Measurements from ENCODE around the gene CCDC201. TPM values are rescaled to one million over a fixed set of nuclear protein-coding genes. Genes with fewer than 3 reads are reported as not detected.

CCDC201 gene, protein sequence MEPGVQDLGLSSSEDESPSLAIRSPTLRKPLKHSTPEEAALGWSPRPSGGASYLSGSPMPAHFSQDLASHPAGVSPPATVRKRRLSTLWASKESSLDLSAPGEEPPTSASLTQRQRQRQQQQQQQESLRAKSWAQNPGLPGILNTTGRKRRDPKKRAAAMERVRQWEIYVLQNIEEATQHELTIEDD
- not detected for polyA plus RNA-seq (ENCODE audit: insufficient read length in 3 of 3)

DNA sequence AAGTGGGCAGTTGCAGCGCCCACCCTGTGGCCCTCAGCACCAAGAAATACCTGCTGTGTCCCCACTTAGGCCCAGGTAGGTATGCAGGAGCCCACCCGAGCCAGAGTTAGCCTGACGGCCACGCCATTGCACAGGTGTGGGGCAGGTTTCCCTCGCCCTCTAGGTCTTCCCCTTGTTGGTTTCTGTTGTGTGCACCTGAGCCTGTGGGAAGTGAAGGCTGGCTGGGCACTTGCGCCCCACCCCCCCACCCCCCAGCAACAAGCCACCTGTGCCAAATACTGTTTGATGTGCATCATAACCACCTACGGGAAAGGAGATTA is at the start of gene CCDC201:
CCDC201 (minus strand) TSS at position 48 of the 320 bp plus-strand sequence. CDS start 75 bp downstream, outside the sequence.
- DNase-seq (ENCODE audit: low read depth in 3 of 3, low spot score in 2 of 3): no peak

DNA sequence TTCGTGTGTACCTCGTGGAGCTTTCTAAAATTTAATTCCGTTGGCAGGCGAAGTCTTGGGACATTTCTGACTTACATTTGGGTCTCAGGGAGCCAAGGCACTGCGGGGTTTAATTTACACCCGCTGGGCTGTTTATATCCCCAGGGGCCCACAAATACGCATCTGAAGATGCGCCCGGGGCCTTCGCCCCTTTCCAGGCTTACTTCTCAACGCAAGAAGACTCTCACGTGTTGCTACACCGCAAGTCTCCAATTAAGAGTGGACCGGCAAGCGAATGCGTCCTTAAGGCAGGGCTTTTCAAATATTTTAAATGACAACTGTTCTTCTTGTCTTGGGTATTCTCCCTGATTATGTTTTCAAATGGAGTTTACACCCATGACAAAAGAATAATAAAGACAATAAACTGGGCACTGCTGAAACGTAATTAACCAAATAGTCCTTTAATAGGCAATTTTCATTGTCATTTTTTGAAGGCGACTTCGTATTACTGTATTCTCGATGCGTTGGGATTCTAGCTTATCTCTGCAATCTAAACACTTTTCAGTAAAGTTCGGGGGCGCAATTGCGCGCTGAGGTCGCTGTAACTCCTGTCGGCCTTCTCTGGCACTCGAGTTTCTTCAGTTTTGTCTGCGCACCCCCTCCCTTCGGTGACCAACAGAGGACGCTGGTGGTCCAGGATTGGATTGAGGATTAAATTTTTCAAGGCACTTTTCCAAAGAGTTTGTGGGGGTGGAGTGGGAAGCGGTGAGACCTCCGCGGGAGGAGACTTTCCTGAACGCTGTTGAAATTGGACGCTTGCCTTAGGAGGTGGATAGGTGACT is 49.0 kb upstream of the CCDC201 start:
- peak in 2 of 3 donors; percentile 69 to 77 for DNase-seq (ENCODE audit: low read depth in 3 of 3, low spot score in 2 of 3)

DNA sequence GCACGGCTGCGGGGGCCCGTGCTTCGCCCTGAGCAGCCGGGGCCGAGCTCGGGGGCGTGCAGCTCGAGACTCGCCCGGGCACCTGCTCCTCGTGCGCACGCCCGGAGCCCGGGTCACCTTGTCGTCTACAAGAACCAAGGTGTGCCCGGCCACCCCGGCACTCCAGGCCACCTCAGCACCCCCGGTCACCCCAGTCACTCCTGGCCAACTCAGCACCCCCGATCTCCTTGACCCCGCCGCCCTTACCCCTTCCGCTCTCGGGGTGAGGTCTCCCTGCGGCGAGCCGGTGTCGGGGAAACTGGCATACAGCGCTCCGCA is 48.5 kb upstream of the CCDC201 start:
- DNase-seq (ENCODE audit: low read depth in 3 of 3, low spot score in 2 of 3): no peak

DNA sequence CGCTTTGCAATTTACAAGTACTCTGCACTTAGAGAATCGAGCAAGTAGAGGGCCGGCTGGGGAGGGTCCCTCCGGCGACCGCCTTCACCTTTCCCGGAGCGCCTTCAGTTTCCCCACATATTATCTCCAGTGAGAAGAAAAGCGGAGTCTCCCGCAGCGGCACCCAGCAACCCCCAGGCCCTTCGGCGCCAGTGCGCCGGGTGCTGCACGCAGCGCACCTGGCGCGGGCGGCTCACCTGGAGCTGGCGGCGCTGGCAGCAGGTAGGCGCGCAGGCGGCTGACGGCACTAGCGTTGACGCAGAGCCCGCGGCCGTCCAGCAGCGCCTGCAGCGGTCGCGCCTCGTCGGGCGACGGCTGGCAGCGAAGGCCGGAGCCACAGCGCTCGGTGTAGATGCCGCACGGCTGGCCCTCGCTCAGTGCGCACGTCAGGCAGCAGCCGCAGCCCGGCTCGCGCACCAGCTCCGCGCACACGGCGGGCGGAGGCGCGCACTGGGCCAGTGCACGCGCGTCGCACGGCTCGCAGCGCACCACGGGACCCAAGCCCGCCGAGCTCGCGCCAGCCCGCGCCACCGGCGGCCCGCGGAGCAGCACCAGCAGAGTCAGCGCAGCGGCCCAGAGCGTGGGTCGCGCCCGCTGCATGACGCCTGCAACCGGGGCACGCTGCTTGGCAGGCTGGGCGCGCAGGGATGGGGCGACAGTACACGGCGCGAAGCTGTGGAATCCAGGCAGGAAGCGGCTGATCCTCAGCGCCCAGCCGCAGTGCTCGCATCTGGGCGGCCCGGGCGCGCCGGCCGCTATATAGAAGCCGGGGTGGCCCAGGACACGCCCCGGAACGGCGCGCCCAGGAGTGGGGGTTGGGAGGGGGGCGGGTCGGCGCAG is 47.9 kb upstream of the CCDC201 start, which contains the start of gene IGFBP3:
IGFBP3 (minus strand) TSS at position 771 of the 879 bp plus-strand sequence; CDS start at position 639, 132 bp downstream.
- DNase-seq (ENCODE audit: low read depth in 3 of 3, low spot score in 2 of 3): peak in 2 of 3 donors; percentile 31 to 50

DNA sequence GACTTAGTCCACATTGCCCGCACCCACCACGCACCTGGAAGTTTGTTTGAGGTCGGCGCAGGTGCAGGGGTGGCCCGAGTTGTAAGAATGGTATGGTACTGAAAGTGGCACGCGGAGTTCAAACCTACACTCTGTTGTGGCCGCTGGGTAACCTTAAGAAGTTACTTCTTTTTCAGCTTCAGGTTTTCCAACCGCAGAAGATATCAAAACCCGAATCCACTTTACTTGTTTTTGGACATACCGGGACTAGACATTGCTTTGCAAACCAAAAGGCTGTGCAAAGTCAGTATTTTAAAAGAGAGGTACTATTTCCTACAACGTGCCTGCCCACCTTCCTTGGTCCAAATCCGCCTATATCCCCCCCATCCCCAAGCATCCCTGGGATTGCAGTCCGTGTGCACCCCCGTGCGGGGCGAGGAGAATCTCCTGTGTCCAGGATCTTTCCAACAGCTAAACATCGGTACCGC is 47.1 kb upstream of the CCDC201 start:
- no peak for DNase-seq (ENCODE audit: low read depth in 3 of 3, low spot score in 2 of 3)

DNA sequence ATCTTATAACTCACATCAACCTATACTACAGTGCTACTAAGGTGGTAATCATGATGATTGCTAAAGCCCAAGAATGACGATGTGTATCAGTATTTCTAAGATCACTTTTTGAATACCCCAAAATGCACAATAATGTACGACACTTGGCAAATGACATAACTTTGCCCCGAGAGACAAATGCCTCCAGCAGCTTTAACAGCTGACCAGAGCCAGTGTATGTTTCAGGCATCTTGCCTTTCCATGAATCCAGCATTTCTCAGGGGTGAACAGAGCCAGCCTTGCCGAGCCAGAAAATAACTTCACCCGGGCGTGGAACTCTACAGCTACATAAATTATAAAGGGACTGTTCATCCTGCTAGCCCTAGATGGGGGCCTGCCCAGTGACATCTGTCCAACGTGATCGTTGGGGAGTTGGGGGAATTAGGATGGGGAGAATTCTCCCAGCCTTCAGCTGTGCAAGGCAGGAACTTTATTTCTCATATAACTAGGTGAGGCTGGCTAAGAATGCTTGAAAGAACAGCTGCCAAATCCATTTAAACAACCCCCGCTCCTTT is 46.4 kb upstream of the CCDC201 start:
- no peak for DNase-seq (ENCODE audit: low read depth in 3 of 3, low spot score in 2 of 3)

DNA sequence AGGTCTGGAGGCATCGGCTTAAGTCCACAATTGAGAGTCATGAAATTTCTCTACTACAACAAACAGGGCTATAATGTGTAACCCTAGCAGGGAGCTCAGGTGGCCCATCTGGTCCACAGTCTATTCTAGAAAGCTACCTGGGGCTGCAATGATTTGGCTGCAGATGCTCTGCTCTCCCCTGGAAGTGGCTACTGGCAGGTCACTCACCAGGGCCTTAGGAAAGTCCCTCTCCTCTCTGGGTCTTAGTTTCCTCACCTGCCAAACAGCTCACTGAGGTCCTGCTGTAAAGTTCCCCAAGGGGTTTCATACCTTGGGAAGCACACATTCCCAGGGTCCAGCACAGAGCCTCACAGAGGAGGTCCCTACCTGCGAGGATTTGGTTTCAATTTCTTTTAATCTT is 45.7 kb upstream of the CCDC201 start:
- DNase-seq (ENCODE audit: low read depth in 3 of 3, low spot score in 2 of 3): no peak

DNA sequence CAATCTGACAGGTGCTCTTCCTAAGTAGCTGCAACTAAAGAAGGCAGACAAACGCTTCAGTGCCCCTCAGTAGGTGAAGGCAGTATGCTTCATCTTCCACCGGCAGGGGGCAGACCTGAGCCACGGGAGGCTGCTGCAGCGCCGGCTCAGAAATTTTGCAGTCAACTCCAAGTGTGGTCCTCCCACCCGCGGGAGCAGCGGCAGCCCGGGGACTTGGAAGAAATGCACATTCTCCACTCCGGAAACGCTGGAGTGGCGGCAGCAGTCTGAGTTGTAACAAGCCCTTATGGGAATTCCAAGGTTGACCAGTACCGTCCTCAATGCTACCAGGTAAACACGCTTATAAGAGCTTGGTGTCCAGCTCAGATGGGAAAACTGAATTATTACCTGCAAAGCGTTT is 44.8 kb upstream of the CCDC201 start:
- peak in 2 of 3 donors; percentile 45 to 65 for DNase-seq (ENCODE audit: low read depth in 3 of 3, low spot score in 2 of 3)

DNA sequence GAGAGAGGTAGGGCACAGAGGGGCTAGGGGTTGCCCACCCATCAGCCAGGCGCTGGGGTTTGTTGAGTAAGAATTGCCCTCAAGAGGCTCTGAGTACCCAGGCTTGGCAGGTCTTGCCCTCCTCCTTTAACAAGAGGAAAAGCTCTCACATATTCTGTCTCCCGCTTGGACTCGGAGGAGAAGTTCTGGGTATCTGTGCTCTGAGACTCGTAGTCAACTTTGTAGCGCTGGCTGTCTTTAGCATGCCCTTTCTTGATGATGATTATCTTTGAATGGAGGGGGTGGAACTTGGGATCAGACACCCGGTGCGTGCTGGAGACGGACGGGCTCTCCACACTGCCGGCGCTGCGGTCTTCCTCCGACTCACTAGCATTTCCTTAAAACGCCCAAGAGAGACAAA is 44.2 kb upstream of the CCDC201 start:
- no peak for DNase-seq (ENCODE audit: low read depth in 3 of 3, low spot score in 2 of 3)

DNA sequence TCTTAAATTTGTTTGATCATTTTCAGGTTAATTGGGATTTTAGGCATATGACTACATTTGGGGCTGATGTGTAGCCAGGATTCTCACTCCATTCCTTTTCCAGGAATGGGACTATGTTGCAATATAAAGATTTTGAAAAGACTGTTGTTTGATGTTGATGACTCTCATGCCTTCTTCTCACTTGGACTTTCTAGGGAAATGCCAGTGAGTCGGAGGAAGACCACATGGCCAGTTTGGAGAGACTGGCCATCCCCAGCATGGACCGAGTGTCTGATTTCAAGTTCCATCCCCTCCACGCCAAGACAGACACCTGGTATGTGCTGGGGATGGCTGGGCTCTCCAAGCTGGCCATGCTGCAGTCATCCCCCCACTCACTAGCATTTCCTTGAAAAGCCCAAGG is 42.7 kb upstream of the CCDC201 start:
- no peak for DNase-seq (ENCODE audit: low read depth in 3 of 3, low spot score in 2 of 3)

DNA sequence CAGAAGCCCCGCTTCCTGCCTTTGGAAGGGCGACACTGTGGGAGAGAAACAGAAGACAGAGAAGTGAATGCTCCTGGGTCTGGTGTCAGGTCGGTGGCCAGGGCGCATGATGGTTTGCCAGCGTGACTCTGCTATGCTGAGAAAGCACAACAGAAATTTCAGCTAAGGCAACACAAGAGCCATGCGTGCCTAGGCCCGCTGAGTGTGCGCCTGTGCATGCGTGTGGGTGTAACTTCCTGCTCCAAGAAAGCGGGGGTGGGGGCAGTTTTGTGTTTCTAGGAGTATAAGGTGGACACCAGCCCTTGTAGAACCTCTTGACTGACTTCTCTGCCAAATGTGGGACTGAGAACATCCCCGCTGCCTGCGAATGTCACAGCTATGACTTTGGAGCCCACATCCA is 42.0 kb upstream of the CCDC201 start:
- no peak for DNase-seq (ENCODE audit: low read depth in 3 of 3, low spot score in 2 of 3)

DNA sequence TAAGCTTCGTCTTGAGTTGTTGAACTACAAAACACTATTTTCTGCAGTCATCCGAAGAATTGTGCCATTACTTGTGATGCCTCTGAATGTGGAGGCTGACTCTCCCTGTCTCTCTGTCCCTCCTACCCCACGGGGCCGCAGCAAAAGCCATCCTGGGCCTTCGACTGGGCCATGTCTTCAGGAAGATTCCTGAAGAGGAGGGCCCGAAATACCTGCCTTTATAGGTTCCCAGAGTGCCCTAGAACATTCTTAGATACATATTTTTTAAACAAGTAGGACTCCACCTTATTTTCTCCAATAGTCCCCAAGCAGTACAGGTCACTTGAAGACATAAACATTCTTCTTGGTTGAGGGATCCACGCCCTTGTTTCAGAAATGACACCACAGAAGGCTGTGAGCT is 40.1 kb upstream of the CCDC201 start:
- no peak for DNase-seq (ENCODE audit: low read depth in 3 of 3, low spot score in 2 of 3)

DNA sequence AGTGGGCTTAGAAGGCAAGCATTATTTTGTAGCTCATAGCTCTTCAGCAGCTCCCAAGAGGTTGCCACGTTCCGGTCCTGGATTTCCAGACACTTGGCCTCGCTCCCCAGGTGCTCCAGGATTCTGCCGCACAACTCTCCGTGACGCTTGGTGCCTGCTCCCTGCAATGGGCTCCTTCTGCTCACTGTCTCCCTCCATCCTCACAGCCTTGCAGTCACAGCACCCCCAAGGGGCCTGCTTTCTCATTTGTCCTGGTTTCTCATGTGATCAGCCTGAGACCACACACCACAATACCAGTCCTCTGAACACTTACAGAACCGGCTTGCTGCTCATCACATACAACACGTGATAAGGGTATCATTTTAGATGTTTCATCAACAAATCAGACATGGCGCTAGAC is 38.4 kb upstream of the CCDC201 start:
- DNase-seq (ENCODE audit: low read depth in 3 of 3, low spot score in 2 of 3): no peak

DNA sequence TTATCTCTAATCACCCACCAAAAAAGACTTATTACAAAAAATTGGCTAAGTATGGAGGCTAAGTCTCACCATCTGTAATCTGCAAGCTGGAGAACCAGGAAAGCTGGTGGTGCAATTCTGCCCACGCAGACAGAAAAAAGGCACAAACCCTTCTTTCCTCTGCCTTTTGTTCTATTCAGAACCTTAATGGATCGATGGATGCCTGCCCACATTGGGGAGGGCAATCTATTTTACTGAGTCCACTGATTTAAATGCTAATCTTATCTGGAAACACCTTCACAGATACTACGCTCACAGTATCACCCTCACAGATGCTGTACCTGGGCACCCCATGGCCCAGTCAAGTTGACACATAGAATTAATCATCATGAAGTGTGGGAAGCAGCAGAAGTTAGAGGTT is 38.0 kb upstream of the CCDC201 start:
- DNase-seq (ENCODE audit: low read depth in 3 of 3, low spot score in 2 of 3): no peak

DNA sequence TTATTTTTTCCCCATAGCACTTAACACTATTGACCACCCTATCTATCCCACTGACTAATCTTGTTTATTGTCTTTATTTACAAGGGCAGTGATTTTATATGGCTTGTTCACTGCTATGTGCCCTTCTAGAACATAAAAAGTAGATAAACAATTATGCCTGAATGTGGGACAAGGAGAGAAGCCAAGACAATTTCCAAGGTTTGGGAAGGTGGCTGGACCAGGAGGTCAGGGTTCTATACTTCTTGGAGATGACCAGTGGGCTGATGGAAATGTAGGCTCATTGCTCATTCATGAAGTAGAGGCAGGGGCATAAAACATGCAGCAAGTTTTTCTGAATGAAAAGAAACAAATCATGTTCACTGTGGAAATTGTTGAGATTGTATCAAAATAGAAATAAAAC is 36.7 kb upstream of the CCDC201 start:
- DNase-seq (ENCODE audit: low read depth in 3 of 3, low spot score in 2 of 3): no peak

DNA sequence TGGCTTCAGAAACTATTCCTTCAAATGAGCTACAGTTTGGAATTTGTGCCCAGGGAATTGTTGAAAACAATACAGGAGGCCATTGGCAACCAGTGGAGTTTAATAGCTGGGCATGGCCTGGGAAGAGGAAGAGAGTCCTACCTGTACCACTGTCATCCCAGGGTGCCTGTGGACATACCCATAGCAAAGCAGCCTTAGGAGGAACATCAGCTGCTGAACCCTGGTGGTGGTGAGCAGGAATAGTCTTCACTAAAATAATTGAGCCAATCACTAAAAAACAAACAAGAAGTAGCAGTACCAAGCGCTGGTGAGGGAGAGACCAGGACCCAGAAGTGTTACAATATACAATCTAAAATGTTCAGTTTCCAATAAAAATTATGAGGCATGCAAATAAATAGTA is 29.9 kb upstream of the CCDC201 start:
- DNase-seq (ENCODE audit: low read depth in 3 of 3, low spot score in 2 of 3): no peak

DNA sequence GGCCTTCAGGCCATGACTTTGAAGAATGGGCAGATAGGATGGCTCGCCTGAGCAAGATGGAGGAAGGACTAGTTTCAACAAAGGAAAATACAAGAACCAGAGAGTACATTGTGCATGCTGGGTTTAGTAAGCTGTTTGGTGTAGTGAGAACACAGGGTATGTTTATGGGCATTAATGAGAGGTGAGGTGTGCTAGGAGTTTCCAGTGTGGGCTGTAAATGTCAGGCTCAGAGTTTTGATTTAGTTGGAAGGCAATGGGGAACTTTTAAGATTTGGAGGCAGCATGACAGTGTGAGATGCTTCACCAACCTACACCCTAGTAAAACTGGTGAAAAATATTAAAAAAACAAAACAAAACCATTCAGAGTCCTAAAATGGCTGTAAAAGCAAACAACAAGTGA is 28.7 kb upstream of the CCDC201 start:
- DNase-seq (ENCODE audit: low read depth in 3 of 3, low spot score in 2 of 3): no peak

DNA sequence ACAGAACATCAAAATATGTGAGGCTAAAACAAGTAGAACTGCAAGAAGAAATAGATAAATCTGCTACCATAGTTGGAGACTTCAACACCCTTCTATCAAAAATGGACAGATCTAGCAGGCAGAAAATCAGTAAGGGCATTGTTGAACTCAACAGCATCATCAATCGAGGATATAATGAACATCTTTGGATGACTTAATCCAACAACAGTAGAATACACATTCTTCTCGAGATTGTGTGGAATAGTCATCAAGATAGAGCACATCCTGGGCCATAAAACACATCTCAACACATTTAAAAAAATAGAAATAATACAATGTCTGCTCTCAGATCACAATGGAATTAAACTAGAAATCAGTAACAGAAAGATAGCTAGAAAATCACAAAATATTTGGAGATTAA is 25.3 kb upstream of the CCDC201 start:
- no peak for DNase-seq (ENCODE audit: low read depth in 3 of 3, low spot score in 2 of 3)

DNA sequence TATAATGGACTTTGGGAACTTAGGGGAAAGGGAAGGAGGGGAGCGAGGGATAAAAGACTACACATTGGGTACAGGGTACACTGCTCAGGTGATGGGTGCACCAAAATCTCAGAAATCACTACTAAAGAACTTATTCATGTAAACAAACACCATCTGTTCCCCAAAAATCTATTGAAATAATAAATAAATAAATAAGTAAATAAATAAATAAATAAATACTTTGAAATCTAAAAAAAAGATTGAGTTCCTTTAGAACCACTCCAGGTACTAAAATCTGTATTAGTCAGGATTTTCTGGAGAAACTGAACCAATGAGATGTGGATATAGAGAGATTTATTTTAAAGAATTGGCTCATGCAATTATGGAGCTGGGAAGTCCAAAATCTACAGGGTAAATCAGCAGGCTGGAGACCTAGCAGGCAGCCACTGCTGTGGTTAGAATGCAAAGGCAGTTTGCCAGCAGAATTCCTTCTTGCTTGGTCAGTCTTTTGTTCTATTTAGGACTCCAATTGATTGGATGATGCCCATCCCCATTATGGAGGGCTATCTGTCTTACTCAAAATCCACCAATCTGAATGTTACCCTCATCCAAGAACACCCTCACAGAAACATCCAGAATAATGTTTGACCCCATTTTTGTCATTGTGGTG is 24.3 kb upstream of the CCDC201 start:
- no peak for DNase-seq (ENCODE audit: low read depth in 3 of 3, low spot score in 2 of 3)

DNA sequence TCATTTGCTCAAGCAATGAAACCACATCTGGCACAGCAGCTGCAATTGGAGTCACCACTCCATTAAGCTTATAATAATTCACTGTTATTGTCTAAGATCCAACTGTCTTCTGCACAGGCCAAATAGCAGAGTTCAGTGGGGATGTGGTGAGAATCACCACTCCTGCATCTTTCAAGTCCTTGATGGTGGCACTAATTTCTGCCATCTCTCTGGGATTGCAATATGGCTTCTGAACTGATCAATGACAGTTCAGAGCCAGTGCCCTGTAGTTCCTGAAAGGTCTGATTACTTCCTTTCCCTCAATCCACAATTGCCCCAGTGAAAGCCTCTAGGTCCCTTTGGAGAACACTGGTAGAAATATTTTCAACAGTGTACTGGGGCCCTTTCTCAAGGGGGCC is 21.8 kb upstream of the CCDC201 start:
- DNase-seq (ENCODE audit: low read depth in 3 of 3, low spot score in 2 of 3): no peak

All from right renal cortex interstitium (tissue), 3 donors.